Esophagus (tissue), 2 donors: ENCODE data around the gene HTRA2. TPM values are rescaled to one million over a fixed set of nuclear protein-coding genes. Genes with fewer than 3 reads are reported as not detected.
A peak's percentile ranks its signal among the peaks of the same experiment; 100 is the strongest.

Experiments
- H3K27ac ChIP-seq, 2 donors: one replicate each; pipeline ENCODE4 v1.5.1; 2013; ENCODE audit warnings: low read depth in 2 of 2, mild to moderate bottlenecking in 2 of 2, inconsistent platforms in 1 of 2, low read length in 1 of 2, moderate library complexity in 1 of 2
- H3K27me3 ChIP-seq, 2 donors: one replicate each; pipeline ENCODE4 v1.6.1; 2013; ENCODE audit warnings: low read length in 2 of 2, control low read depth in 1 of 2, mild to moderate bottlenecking in 1 of 2; ENCODE audit not compliant: insufficient read depth in 2 of 2, control insufficient read depth in 1 of 2
- H3K36me3 ChIP-seq, 2 donors: one replicate each; pipeline ENCODE4 v1.6.1; 2013; ENCODE audit warnings: low read length in 1 of 2; ENCODE audit not compliant: control insufficient read depth in 2 of 2, insufficient read depth in 2 of 2
- H3K4me1 ChIP-seq, 2 donors: one replicate each; pipeline ENCODE4 v1.6.1; 2013; ENCODE audit warnings: low read length in 1 of 2; ENCODE audit not compliant: control insufficient read depth in 2 of 2, insufficient read depth in 2 of 2
- H3K4me3 ChIP-seq, 2 donors: one replicate each; pipeline ENCODE4 v1.5.1; 2013; ENCODE audit warnings: low read length in 2 of 2, mild to moderate bottlenecking in 2 of 2, low read depth in 1 of 2, moderate library complexity in 1 of 2
- H3K9me3 ChIP-seq, 2 donors: one replicate each; pipeline ENCODE4 v1.6.1; 2013; ENCODE audit warnings: mild to moderate bottlenecking in 2 of 2, low read depth in 1 of 2, low read length in 1 of 2, moderate library complexity in 1 of 2; ENCODE audit not compliant: control insufficient read depth in 2 of 2, insufficient read depth in 1 of 2
- WGBS, 2 donors: extraction: QIAGEN DNeasy Blood & Tissue Kit; methylation state at CpG; one replicate each; pipeline ENCODE4 v1.1.7; 2013; 5-methylcytosine and 5-hydroxymethylcytosine counted together
- polyA plus RNA-seq, 2 donors: library from polyadenylated mRNA; stranded (reverse); fragments of 200-250 nt; gene quantifications; one replicate each; pipeline ENCODE4 v1.2.3, GENCODE V29; 2013
- donor health status: healthy with polysubstance abuse.
- donor health status: Bipolar disorder and iron deficiency.

The HTRA2 gene
- polyA plus RNA-seq, 2 donors: 15.8 to 21.0 TPM

DNA sequence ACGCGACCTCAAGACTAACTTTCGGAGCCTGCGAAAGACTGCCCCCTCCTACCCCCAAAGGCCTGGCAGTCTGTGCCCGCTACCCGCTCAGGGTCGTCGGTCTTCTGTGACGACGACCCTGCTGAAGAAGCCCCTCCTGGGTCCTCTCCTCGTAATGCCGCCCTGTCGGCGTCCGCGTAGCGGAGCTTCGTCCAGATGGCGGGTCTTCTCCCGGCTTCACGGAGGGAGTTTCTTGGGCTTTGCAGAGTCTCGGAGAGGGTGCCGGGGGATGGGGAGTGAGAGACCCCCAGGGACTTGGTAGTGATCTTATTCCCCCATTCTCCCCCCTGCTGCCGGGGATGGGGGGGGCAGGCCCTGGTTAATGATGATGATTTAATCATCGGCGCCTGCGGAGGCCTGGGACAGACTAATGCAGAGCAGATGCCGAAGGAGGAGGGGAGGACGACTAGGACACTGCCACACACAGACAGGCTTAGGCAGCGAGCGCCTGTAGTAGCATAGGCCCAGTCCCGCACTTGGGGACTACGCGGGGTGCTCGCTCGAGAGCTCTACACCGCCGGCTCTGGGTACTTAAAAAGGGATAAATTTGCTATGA is 21.7 kb upstream of the HTRA2 start:
- Histone ChIP-seq H3K9me3 (peaks cover 0 to 3% of the 10 kb centered on the region in 2 donors), H3K36me3 (peaks cover 0 to 8% of the 10 kb centered on the region in 2 donors), H3K4me3 (peak overlapping the region; percentile 92 to 94), H3K4me1 (peaks cover 0 to 11% of the 10 kb centered on the region in 2 donors), H3K27ac (peak overlapping the region; percentile 99 to 100), H3K27me3 (peaks cover 1 to 4% of the 10 kb centered on the region in 2 donors)
- WGBS, 2 donors: 10 to 12% methylated on average over 38 of the region's 38 CpGs

DNA sequence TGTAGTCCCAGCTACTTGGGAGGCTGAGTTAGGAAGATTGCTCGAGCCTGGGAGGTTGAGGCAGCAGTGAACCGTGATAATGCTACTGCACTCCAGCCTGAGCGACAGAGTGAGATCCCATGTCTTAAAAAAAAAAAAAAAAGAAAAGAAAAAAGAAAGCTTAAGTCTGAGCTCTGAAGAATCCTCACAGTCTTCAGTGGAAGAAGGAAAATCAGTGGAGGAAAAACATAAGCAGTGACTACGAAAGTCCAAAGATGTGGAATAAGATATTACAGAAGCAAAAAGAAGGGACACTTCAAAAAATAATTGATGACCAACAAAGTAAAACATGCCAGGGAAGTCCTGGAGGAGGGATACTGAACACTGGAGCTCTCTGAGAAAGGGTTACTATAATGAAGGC is 19.5 kb upstream of the HTRA2 start:
- Histone ChIP-seq H3K36me3 (peaks cover 0 to 5% of the 10 kb centered on the region in 2 donors), H3K9me3 (peaks cover 0 to 6% of the 10 kb centered on the region in 2 donors), H3K27me3 (peaks cover 4 to 20% of the 10 kb centered on the region in 2 donors), H3K4me3 (no peak overlapping the region), H3K4me1 (peaks cover 8 to 17% of the 10 kb centered on the region in 2 donors), H3K27ac (no peak overlapping the region)
- 84 to 92% methylated on average over 4 of the region's 4 CpGs for WGBS, 2 donors

DNA sequence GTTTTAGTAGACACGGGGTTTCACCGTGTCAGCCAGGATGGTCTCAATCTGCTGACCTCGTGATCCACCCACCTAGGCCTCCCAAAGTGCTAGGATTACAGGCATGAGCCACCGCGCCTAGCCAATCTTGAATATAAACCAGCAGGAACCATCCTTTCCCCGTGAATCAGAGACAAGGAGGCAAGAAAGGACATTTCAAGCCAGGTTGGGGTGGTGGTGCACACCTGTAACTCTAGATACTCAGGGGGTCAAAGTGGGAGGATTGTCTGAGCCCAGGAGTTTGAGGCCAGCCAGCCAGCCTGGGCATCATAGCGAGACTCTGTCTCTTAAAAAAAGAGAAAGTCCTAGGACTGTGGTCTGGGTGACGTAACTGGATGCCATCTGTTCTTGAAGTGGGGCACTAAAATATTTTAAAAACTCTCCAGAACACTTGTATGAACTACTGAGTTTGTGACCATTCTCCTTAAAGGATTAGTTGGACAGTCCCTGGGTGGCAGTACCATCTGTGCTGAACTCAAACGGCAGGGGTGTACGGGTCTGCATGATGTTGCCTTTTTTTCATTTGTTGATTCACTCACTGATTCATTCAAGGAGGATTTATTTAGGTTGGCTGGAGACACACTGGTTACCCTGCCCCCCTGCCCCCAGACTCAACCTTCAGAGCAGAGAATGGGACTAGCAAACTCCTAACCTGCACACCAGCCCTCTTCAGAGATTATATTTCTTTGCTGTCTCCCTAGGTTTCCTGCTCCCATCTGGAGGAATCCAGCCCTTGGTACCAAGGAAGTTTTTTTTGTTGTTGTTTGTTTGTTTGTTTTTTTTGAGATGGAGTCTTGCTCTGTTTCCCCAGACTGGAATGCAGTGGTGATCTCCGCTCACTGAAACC is 18.4 kb upstream of the HTRA2 start:
- H3K4me3 ChIP-seq: no peak overlapping the region
- H3K27ac ChIP-seq: no peak overlapping the region
- 40 to 44% methylated on average over 11 of the region's 11 CpGs for WGBS, 2 donors
- H3K9me3 ChIP-seq: peaks cover 0 to 8% of the 10 kb centered on the region in 2 donors
- peaks cover 18 to 22% of the 10 kb centered on the region in 2 donors for H3K4me1 ChIP-seq
- peaks cover 4 to 30% of the 10 kb centered on the region in 2 donors for H3K27me3 ChIP-seq
- no peaks in the 10 kb centered on the region for H3K36me3 ChIP-seq

DNA sequence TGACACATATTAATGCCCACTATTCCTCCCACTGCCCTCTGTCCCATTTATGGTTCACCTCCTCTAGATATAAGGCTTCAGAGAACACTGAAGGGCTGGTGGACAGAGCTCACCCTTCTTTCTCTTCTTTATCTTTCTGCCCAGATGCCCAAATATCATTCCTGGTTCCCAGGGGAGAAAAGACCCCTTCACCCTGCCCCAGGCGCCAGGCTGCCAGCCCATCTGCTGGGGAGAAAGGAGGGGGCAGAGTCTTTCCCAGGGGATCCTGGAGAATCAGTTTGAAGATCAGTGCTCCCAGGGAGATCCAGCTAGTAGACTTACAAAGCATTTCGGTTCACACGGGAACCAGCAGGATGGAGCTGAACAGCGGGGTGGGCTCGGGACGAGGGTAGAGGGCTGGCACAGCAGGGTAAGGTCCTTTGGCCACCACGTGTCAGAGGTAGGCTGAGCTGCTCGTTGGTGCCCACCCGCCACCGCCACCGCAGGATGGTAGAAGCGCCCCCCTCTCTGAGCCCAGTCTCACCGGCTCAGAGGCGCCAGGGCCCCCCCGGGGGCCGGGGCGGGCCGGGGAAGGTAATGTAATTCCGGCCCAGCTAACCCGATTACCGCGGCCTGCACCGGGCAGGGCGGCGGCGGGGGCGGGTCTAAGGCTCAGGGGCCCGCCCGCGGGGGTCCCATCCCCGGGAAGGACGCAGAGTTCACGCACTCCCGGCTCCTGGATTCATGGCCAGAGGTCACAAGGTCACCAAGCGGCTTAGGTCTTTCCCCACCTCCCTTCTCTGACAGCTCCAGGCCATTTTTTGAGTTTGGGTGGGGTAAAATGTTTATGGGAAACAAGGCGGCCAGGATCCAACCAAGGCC is 16.8 kb upstream of the HTRA2 start:
- H3K27ac ChIP-seq: no peak overlapping the region
- 13% methylated on average over 35 to 36 of the region's 36 CpGs for WGBS, 2 donors
- H3K36me3 ChIP-seq: no peaks in the 10 kb centered on the region
- H3K27me3 ChIP-seq: peaks cover 4 to 34% of the 10 kb centered on the region in 2 donors
- H3K4me1 ChIP-seq: peaks cover 18 to 20% of the 10 kb centered on the region in 2 donors
- no peak overlapping the region for H3K4me3 ChIP-seq
- H3K9me3 ChIP-seq: peaks cover 0 to 8% of the 10 kb centered on the region in 2 donors

DNA sequence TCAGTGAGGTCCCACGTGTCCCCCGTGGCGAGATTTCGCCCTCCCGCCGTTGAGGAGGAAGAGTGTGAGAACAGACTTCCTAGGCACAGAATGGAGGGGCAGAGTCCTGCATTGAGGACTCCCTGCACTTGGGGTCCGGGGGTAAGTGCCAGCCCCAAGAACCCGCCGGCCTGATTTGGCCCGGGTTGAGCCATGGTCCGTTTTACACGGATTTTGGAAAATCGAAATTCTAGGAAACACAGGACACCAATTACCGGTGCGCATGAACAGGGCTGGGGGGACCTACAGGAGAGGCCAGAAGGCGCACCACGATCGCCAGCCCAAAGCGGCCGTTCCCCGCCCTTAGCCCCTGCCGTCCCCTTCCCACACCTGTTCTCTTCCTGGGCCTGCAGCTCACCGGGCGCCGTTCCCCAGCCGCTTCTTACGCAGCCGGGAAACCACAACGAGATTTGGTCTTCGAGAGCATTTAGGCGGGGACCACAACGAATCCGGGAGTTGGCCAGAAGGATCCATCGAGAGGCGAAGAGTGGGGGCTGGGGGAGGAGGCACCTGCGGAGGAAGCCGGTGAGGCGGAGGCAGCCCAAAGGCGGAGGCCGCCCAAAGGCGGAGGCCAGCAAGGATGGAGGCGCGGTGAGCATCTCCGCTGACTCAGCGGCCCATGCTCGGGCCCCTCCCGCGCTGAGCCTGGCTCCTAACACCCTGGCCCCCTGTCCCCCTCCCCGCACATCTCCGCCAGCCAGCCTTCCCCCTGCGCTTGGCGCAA is 15.9 kb upstream of the HTRA2 start:
- peaks cover 18 to 20% of the 10 kb centered on the region in 2 donors for H3K4me1 ChIP-seq
- no peaks in the 10 kb centered on the region for H3K36me3 ChIP-seq
- H3K9me3 ChIP-seq: peaks cover 0 to 8% of the 10 kb centered on the region in 2 donors
- H3K27ac ChIP-seq: no peak overlapping the region
- peaks cover 4 to 34% of the 10 kb centered on the region in 2 donors for H3K27me3 ChIP-seq
- 8 to 10% methylated on average over 46 to 52 of the region's 52 CpGs for WGBS, 2 donors
- H3K4me3 ChIP-seq: no peak overlapping the region

DNA sequence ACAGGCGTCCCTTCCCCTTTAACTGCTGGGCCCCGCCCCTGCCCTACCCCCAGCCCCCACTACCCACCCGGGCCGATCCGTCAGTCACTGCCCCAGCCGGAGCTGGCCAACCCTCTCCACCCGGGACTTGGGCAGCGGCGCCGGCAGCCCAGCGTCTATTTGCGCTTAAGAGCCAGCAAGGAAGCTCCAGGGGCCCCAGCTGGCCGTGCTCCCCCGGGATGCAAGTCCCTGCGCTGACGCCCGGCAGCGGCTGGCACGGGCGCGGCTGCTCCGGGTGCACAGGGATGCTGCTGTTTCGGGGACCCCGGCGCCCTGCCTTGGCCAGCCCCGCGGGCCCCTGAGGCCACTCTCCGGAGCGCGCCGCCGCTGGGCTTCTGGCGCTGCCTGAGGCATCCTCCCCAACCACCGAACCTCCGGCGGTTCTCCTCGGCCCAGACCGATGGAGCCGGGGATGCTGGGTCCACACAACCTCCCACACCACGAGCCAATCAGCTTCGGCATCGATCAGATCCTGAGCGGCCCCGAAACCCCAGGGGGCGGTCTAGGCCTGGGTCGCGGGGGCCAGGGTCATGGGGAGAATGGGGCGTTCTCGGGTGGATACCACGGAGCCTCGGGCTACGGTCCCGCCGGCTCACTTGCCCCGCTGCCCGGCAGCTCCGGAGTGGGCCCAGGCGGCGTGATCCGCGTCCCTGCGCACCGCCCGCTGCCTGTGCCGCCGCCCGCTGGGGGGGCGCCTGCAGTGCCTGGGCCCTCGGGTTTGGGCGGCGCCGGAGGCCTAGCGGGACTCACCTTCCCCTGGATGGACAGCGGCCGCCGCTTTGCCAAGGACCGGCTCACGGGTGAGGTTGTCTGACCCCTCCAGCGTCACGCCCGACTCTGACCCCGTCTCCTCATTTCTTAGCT is 15.1 kb upstream of the HTRA2 start, which contains the start of gene TLX2:
TSS of gene TLX2 (plus strand) at position 83 of the 903 bp plus-strand sequence. CDS start at position 440, 357 bp downstream.
- Histone ChIP-seq H3K9me3 (peaks cover 0 to 8% of the 10 kb centered on the region in 2 donors), H3K27ac (no peak within 1 kb of the TSS), H3K4me3 (no peak within 1 kb of the TSS), H3K4me1 (peaks cover 18 to 20% of the 10 kb centered on the region in 2 donors), H3K36me3 (no peaks in the 10 kb centered on the region), H3K27me3 (peaks cover 4 to 34% of the 10 kb centered on the region in 2 donors)
- 4% methylated on average over 69 to 82 of the region's 82 CpGs for WGBS, 2 donors

DNA sequence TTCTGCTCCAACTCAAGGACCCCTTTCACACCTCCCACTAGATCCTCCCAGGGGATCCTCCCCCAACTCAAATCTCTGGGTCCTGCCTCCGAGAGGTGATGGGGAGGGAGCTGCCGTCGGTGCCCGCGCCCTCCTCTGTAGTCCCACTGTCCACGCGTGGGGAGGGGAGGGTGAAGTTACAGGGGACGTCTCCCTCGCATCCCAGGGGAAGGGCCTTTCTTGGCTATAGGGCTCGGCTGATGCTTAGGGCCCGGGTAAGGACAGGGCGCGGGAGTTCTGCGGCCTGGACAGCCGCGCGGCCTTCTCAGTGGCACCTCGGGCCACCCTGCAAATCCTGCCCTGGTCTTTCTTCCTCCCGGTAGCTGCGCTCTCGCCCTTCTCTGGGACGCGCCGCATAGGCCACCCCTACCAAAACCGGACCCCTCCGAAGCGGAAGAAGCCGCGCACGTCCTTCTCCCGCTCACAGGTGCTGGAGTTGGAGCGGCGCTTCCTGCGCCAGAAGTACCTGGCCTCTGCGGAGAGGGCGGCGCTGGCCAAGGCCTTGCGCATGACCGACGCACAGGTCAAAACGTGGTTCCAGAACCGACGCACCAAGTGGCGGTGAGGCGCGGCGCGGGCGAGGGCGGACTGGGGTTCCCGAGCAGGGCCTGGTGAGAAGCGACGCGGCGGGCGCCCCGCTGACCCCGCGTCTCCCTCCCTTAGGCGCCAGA is 14.3 kb upstream of the HTRA2 start:
- peak overlapping the region; percentile 13 to 20 for H3K4me3 ChIP-seq
- no peaks in the 10 kb centered on the region for H3K36me3 ChIP-seq
- peaks cover 18 to 20% of the 10 kb centered on the region in 2 donors for H3K4me1 ChIP-seq
- peaks cover 0 to 8% of the 10 kb centered on the region in 2 donors for H3K9me3 ChIP-seq
- WGBS, 2 donors: 6 to 7% methylated on average over 59 to 60 of the region's 60 CpGs
- peaks cover 4 to 34% of the 10 kb centered on the region in 2 donors for H3K27me3 ChIP-seq
- no peak overlapping the region for H3K27ac ChIP-seq
